ENCODE data around the gene SETD2. TPM values are rescaled to one million over a fixed set of nuclear protein-coding genes. Genes with fewer than 3 reads are reported as not detected.

SETD2 gene
- polyA plus RNA-seq, 3 donors: 3.1 to 22.4 (median 7.5) TPM

- TF ChIP-seq, protein P1, sequence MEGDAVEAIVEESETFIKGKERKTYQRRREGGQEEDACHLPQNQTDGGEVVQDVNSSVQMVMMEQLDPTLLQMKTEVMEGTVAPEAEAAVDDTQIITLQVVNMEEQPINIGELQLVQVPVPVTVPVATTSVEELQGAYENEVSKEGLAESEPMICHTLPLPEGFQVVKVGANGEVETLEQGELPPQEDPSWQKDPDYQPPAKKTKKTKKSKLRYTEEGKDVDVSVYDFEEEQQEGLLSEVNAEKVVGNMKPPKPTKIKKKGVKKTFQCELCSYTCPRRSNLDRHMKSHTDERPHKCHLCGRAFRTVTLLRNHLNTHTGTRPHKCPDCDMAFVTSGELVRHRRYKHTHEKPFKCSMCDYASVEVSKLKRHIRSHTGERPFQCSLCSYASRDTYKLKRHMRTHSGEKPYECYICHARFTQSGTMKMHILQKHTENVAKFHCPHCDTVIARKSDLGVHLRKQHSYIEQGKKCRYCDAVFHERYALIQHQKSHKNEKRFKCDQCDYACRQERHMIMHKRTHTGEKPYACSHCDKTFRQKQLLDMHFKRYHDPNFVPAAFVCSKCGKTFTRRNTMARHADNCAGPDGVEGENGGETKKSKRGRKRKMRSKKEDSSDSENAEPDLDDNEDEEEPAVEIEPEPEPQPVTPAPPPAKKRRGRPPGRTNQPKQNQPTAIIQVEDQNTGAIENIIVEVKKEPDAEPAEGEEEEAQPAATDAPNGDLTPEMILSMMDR (IDR thresholded peaks at IDR 0.05): no peak
- H3K9me3 ChIP-seq (replicated peaks in 1 of 2; ENCODE audit: control insufficient read depth in 1 of 2, insufficient read depth in 1 of 2, low read length in 2 of 2): no peaks in the 10 kb centered on the region
- Mint-ChIP-seq H3K27ac (peak overlapping the region in 2 of 7 donors; percentile 16 to 49), H3K27me3 (ENCODE audit: low read depth in 3 of 3) (peaks cover 0 to 2% (median 0%) of the 10 kb centered on the region in 3 donors), H3K9me3 (no peaks in the 10 kb centered on the region), H3K4me3 (no peak overlapping the region), H3K36me3 (peaks cover 50 to 76% of the 10 kb centered on the region in 2 donors), H3K4me1 (peaks cover 27% of the 10 kb centered on the region)
- peaks cover 23 to 30% of the 10 kb centered on the region in 2 donors for H3K4me1 ChIP-seq (ENCODE audit: control insufficient read depth in 1 of 2, insufficient read depth in 2 of 2, low read length in 2 of 2)
- H2AFZ ChIP-seq (ENCODE audit: insufficient read depth, low read depth, low read length, poor library complexity, severe bottlenecking): no peak overlapping the region
- H3K4me2 ChIP-seq (replicated peaks; ENCODE audit: extremely low read depth, low read length, poor library complexity, severe bottlenecking): no peak overlapping the region
- no peaks in the 10 kb centered on the region for H3K27me3 ChIP-seq (ENCODE audit: control insufficient read depth in 2 of 2, insufficient read depth in 2 of 2, low read length in 2 of 2)
- no peak overlapping the region for H3K9ac ChIP-seq (ENCODE audit: insufficient read depth, low read length, poor library complexity, severe bottlenecking)
- intact Hi-C loops (cut with micrococcal nuclease): no loop called here
- H3K36me3 ChIP-seq (replicated peaks in 1 of 2; ENCODE audit: control insufficient read depth in 1 of 2, insufficient read depth in 2 of 2, low read length in 2 of 2): peaks cover 58 to 68% of the 10 kb centered on the region in 2 donors
- peaks cover 15% of the 10 kb centered on the region for H3K79me2 ChIP-seq (ENCODE audit: insufficient read depth, low read length)
- peaks cover 42% of the 10 kb centered on the region for H4K20me1 ChIP-seq (ENCODE audit: insufficient read depth, low read length)
- DNase-seq: no peak
- WGBS (ENCODE audit: insufficient coverage): no CpG with 5 or more reads among the region's 7 CpGs
- no peak overlapping the region for H3K4me3 ChIP-seq (replicated peaks in 1 of 3; ENCODE audit: low read depth in 2 of 3, low read length in 3 of 3)
- no peak overlapping the region for H3K27ac ChIP-seq (ENCODE audit: low read depth in 1 of 2, low read length in 2 of 2)
These were observed 77.8 kb downstream of the SETD2 start for GRCh38 chr3:47086071-47086470.

GRCh38 chr3:47083786-47084185, 80.1 kb downstream of the SETD2 start:
- Histone ChIP-seq H3K9ac (ENCODE audit: insufficient read depth, low read length, poor library complexity, severe bottlenecking) (peak overlapping the region; percentile 19), H3K36me3 (replicated peaks in 1 of 2; ENCODE audit: control insufficient read depth in 1 of 2, insufficient read depth in 2 of 2, low read length in 2 of 2) (peaks cover 60 to 71% of the 10 kb centered on the region in 2 donors), H4K20me1 (ENCODE audit: insufficient read depth, low read length) (peaks cover 51% of the 10 kb centered on the region), H3K27ac (ENCODE audit: low read depth in 1 of 2, low read length in 2 of 2) (peak overlapping the region in 1 of 2 donors; percentile 87), H3K9me3 (replicated peaks in 1 of 2; ENCODE audit: control insufficient read depth in 1 of 2, insufficient read depth in 1 of 2, low read length in 2 of 2) (no peaks in the 10 kb centered on the region), H3K4me2 (replicated peaks; ENCODE audit: extremely low read depth, low read length, poor library complexity, severe bottlenecking) (peak overlapping the region; percentile 67), H3K79me2 (ENCODE audit: insufficient read depth, low read length) (peaks cover 38% of the 10 kb centered on the region), H2AFZ (ENCODE audit: insufficient read depth, low read depth, low read length, poor library complexity, severe bottlenecking) (no peak overlapping the region), H3K4me1 (ENCODE audit: control insufficient read depth in 1 of 2, insufficient read depth in 2 of 2, low read length in 2 of 2) (peaks cover 23 to 33% of the 10 kb centered on the region in 2 donors), H3K4me3 (replicated peaks in 1 of 3; ENCODE audit: low read depth in 2 of 3, low read length in 3 of 3) (peak overlapping the region; percentile 1 to 60 (median 27)), H3K27me3 (ENCODE audit: control insufficient read depth in 2 of 2, insufficient read depth in 2 of 2, low read length in 2 of 2) (no peaks in the 10 kb centered on the region)
- Mint-ChIP-seq H3K36me3 (peaks cover 57 to 81% of the 10 kb centered on the region in 2 donors), H3K4me1 (peaks cover 30% of the 10 kb centered on the region), H3K27me3 (ENCODE audit: low read depth in 3 of 3) (peaks cover 0 to 2% (median 0%) of the 10 kb centered on the region in 3 donors), H3K4me3 (peak overlapping the region; percentile 55 to 81), H3K27ac (peak overlapping the region; percentile 78 to 96 (median 91)), H3K9me3 (no peaks in the 10 kb centered on the region)
- WGBS (ENCODE audit: insufficient coverage): no CpG with 5 or more reads among the region's 3 CpGs
- intact Hi-C loops (cut with micrococcal nuclease): no loop called here
- TF ChIP-seq, protein P1 (IDR thresholded peaks at IDR 0.05): no peak
- DNase-seq: peak; percentile 46 to 61 (median 53)
